Lung (tissue), 12 donors: ENCODE measurements around the gene TJP1. TPM values are rescaled to one million over a fixed set of nuclear protein-coding genes. Genes with fewer than 3 reads are reported as not detected.

ENCODE experiments used
- ATAC-seq: fragments of 200-7000 bp; cut with Tn5 transposase; one replicate; pipeline ENCODE4 v1.9.1; 2020; ENCODE audit warnings: moderate number of reproducible peaks; ENCODE audit not compliant: insufficient read depth, low FRiP score
- DNase-seq, 3 donors: peaks; one replicate each; pipeline ENCODE4 v3.0.0-alpha.2; 2013 to 2017
- H3K27ac ChIP-seq, 2 donors: one replicate each; pipeline ENCODE4 v1.5.1; 2013; ENCODE audit warnings: mild to moderate bottlenecking in 2 of 2, moderate library complexity in 2 of 2, control low read depth in 1 of 2, inconsistent platforms in 1 of 2, low read depth in 1 of 2, low read length in 1 of 2
- H3K27me3 ChIP-seq, 3 donors: one replicate each; pipeline ENCODE4 v1.5.1; 2013; ENCODE audit warnings: low read length in 2 of 3; ENCODE audit not compliant: control insufficient read depth in 3 of 3, insufficient read depth in 3 of 3
- H3K36me3 ChIP-seq, 4 donors: one replicate each; pipeline ENCODE4 v1.5.1; 2013; ENCODE audit warnings: low read length in 4 of 4, mild to moderate bottlenecking in 1 of 4, moderate library complexity in 1 of 4; ENCODE audit not compliant: control insufficient read depth in 4 of 4, insufficient read depth in 4 of 4
- H3K4me1 ChIP-seq, 5 donors: one replicate each; pipeline ENCODE4 v1.5.1; 2013; ENCODE audit warnings: low read length in 5 of 5, mild to moderate bottlenecking in 2 of 5, moderate library complexity in 1 of 5; ENCODE audit not compliant: control insufficient read depth in 5 of 5, insufficient read depth in 5 of 5
- H3K4me3 ChIP-seq: one replicate; pipeline ENCODE4 v1.5.1; 2013; ENCODE audit warnings: mild to moderate bottlenecking, control low read depth, moderate library complexity
- H3K9ac ChIP-seq, 2 donors: one replicate each; pipeline ENCODE4 v1.5.1; 2013; ENCODE audit warnings: low read length in 2 of 2, control low read depth in 1 of 2; ENCODE audit not compliant: insufficient read depth in 1 of 2
- H3K9me3 ChIP-seq, 4 donors: one replicate each; pipeline ENCODE4 v1.5.1; 2013; ENCODE audit warnings: low read length in 3 of 4, mild to moderate bottlenecking in 1 of 4, moderate library complexity in 1 of 4; ENCODE audit not compliant: control insufficient read depth in 4 of 4, insufficient read depth in 3 of 4
- WGBS, 2 donors: extraction: QIAGEN DNeasy Blood & Tissue Kit; methylation state at CpG; one replicate each; pipeline ENCODE4 v1.1.7; 2013; 5-methylcytosine and 5-hydroxymethylcytosine counted together
- polyA plus RNA-seq, 2 donors: library from polyadenylated mRNA; stranded (reverse); fragments of 200-250 nt; gene quantifications; one replicate each; pipeline ENCODE4 v1.2.1, GENCODE V29; 2013
- total RNA-seq, 2 donors: library from RNA; depleted of rRNA in 1 of 2; stranded (reverse); fragments of >200 nt in 1 of 2; gene quantifications; one replicate each; pipeline ENCODE4 v1.2.1, GENCODE V29; 2014 to 2021
- TF ChIP-seq, protein P1 (sequence below): IDR thresholded peaks from 2 replicates; pipeline ENCODE4 v1.5.1; 2012; ENCODE audit warnings: mild to moderate bottlenecking; ENCODE audit errors: control extremely low read depth, extremely low read depth
- donor health status: control.
- donor health status: control.
- donor health status: Bipolar disorder and iron deficiency.
- donor health status: healthy.
- donor health status: DM: yes; HTN: yes; CAD: no.

The TJP1 gene
- total and polyA plus RNA-seq, 4 donors, result 20.6 to 211 (median 53.8) TPM

DNA sequence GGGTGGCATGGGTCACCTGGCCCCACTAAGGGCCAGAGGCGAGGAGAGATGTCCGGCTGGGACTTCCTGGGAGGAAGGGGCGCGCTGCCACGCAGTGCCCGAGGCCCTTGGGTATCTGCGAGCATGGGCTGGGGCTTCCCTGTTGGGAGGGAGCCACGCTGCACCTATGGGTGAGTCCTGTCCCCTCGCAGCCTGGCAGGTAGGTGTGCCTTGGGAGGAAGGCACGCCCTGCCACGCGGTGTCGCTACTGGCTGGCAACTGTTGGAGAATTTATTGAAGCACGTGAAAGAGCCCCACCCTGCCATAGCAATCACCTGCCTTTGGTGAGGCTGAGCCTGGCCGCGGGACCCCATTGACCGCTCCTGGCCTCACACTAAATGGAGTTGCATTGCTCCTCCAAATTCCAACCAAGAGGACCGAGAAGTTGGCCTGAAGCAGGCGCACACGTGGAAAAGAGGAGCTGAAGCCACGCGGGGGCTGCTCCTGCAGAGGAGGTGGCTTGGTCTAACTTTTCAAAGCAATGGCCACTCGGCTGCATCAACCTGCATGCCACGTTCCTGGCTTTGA is 134.2 kb downstream of the TJP1 start:
- no peaks in the 10 kb centered on the region for H3K27me3 ChIP-seq
- ATAC-seq, result no peak
- no peak overlapping the region for H3K27ac ChIP-seq
- WGBS, 2 donors, result 79 to 86% methylated on average over 24 of the region's 24 CpGs
- H3K36me3 ChIP-seq, result no peaks in the 10 kb centered on the region
- peaks cover 0 to 6% (median 0%) of the 10 kb centered on the region in 5 donors for H3K4me1 ChIP-seq
- H3K9ac ChIP-seq, result no peak overlapping the region
- TF ChIP-seq, protein P1, sequence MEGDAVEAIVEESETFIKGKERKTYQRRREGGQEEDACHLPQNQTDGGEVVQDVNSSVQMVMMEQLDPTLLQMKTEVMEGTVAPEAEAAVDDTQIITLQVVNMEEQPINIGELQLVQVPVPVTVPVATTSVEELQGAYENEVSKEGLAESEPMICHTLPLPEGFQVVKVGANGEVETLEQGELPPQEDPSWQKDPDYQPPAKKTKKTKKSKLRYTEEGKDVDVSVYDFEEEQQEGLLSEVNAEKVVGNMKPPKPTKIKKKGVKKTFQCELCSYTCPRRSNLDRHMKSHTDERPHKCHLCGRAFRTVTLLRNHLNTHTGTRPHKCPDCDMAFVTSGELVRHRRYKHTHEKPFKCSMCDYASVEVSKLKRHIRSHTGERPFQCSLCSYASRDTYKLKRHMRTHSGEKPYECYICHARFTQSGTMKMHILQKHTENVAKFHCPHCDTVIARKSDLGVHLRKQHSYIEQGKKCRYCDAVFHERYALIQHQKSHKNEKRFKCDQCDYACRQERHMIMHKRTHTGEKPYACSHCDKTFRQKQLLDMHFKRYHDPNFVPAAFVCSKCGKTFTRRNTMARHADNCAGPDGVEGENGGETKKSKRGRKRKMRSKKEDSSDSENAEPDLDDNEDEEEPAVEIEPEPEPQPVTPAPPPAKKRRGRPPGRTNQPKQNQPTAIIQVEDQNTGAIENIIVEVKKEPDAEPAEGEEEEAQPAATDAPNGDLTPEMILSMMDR, result no peak
- H3K4me3 ChIP-seq, result no peak overlapping the region
- H3K9me3 ChIP-seq, result no peaks in the 10 kb centered on the region
- no peak for DNase-seq

DNA sequence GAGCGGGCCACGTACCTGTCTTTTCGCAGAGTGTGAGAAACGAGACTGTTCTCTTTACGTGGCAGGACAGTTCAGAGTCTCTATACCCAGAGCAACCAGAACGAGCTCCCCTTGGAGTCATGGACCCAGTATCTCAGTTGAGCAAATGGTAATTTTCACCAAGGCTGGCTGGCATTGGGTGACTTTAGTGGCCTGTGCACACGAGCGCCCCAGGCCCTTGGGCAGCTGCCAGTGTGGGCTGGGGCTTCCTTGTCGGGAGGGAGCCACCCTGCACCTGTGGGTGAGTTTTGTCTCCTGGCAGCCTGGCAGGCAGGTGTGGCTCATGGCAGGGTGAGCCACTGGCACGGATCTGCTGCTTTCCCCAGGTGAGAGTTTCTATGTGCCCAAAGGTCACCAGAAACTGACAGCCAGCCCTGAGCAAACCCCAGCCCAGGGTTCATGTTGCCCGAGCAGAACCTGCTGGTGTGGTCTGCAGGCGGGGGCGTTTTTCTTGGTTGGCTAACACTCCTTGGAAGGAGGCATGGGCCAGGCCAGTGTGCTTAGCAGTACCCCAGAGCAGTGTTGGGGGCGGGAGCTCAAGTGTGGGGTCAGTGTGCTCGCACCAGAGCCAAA is 135.0 kb downstream of the TJP1 start:
- H3K9me3 ChIP-seq, result no peaks in the 10 kb centered on the region
- no peaks in the 10 kb centered on the region for H3K27me3 ChIP-seq
- H3K4me1 ChIP-seq, result peaks cover 0 to 6% (median 0%) of the 10 kb centered on the region in 5 donors
- DNase-seq (no peak), ATAC-seq (no peak)
- no peak overlapping the region for H3K27ac ChIP-seq
- H3K4me3 ChIP-seq, result no peak overlapping the region
- WGBS, 2 donors, result 82 to 85% methylated on average over 15 of the region's 15 CpGs
- no peaks in the 10 kb centered on the region for H3K36me3 ChIP-seq
- H3K9ac ChIP-seq, result no peak overlapping the region
- TF ChIP-seq, protein P1, result no peak

DNA sequence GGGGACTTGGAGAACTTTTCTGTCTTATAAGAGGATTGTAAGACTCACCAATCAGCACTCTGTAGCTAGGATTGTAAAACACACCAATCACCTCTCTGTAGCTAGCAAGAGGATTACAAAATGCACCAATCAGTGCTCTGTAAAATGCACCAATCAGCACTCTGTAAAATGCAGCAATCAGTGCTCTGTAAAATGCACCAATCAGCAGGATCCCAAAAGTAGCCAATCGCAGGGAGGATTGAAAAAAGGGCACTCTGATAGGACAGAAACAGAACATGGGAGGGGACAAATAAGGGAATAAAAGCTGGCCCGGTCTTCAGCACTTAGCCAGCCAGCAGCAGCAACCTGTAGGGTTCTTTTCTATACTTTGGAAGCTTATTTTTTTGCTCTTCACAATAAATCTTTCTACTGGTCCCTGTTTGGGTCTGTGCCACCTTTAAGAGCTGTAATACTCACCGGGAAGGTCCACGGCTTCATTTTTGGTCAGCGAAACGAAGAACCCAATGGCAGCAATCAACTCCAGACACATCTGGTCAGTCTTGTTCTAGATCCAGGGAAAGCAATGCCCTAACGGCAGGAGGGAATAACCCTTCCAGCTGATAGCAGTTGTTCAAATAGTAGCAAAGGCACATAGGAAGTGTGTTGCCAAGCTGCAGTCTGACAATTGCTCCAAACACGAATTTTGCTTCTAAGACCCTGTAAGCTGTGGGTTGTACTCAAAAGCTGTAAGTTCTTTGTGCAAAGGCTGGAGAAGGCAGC is 135.6 kb downstream of the TJP1 start:
- H3K9me3 ChIP-seq, result no peaks in the 10 kb centered on the region
- TF ChIP-seq, protein P1, result no peak
- ATAC-seq, result no peak
- no peak overlapping the region for H3K9ac ChIP-seq
- peaks cover 0 to 6% (median 0%) of the 10 kb centered on the region in 5 donors for H3K4me1 ChIP-seq
- H3K27me3 ChIP-seq, result no peaks in the 10 kb centered on the region
- no peak overlapping the region for H3K27ac ChIP-seq
- no peak overlapping the region for H3K4me3 ChIP-seq
- WGBS, 2 donors, result 81 to 91% methylated on average over 8 of the region's 8 CpGs
- H3K36me3 ChIP-seq, result no peaks in the 10 kb centered on the region
- DNase-seq, result no peak
